B cell (primary cell): Measurements from ENCODE around the gene PCSK1. TPM values are rescaled to one million over a fixed set of nuclear protein-coding genes. Genes with fewer than 3 reads are reported as not detected.

Source experiments
- ATAC-seq: fragments of 200-7000 bp; cut with Tn5 transposase; one replicate; pipeline ENCODE4 v1.10.0; 2021; ENCODE audit warnings: low read depth, mild to moderate bottlenecking, moderate number of reproducible peaks, moderate library complexity
- CTCF ChIA-PET: fragments of 350-600 bp; sonication (Branson Sonifier 250); formaldehyde crosslinking; loops from one replicate; lab custom pipeline; 2021; ENCODE audit warnings: antibody characterized with exemption, inconsistent platforms; lab: Charles Lee
- POLR2A ChIA-PET: fragments of 350-600 bp; sonication (Branson Sonifier 250); formaldehyde crosslinking; loops from one replicate; lab custom pipeline; 2021; ENCODE audit warnings: antibody characterized with exemption; lab: Charles Lee
- DNase-seq: peaks from one replicate; pipeline ENCODE4 v3.0.0; 2013
- H2AFZ ChIP-seq: 2 replicates; pipeline ENCODE4 v1.6.1; 2012; ENCODE audit warnings: mild to moderate bottlenecking, low read depth, low read length; ENCODE audit not compliant: insufficient read depth, poor library complexity, severe bottlenecking
- H3K27ac ChIP-seq, 2 donors: 1 replicate in 1 of 2; 2 replicates in 1 of 2; pipeline ENCODE4 v1.5.1; 2012 to 2013; ENCODE audit warnings: low read length in 2 of 2, mild to moderate bottlenecking in 2 of 2, moderate library complexity in 1 of 2
- H3K27me3 ChIP-seq, 4 experiments: fragments of 200-600 bp in 1 of 4; sonication (generic) in 1 of 4; replicated peaks in 1 of 4; 1 replicate in 2 of 4; 2 replicates in 2 of 4; pipeline versions ENCODE4 v1.6.1 to v1.7.0; 2013 to 2016; ENCODE audit warnings: low read length in 3 of 4, mild to moderate bottlenecking in 2 of 4, mixed read lengths in 1 of 4, moderate library complexity in 1 of 4; ENCODE audit not compliant: insufficient read depth in 4 of 4, control insufficient read depth in 3 of 4; ENCODE audit errors: control extremely low read depth in 1 of 4
- H3K36me3 ChIP-seq, 2 experiments: replicated peaks in 1 of 2; 1 replicate in 1 of 2; 2 replicates in 1 of 2; pipeline versions ENCODE4 v1.6.1 to v1.7.1; 2013; ENCODE audit warnings: low read length in 1 of 2; ENCODE audit not compliant: insufficient read depth in 2 of 2, control insufficient read depth in 1 of 2; ENCODE audit errors: control extremely low read depth in 1 of 2, extremely low read depth in 1 of 2
- H3K4me1 ChIP-seq, 2 donors: fragments of 200-600 bp in 1 of 2; sonication (generic) in 1 of 2; 1 replicate in 1 of 2; 2 replicates in 1 of 2; pipeline versions ENCODE4 v1.5.1 to v1.6.1; 2013 to 2017; ENCODE audit warnings: low read length in 2 of 2; ENCODE audit not compliant: control insufficient read depth in 2 of 2, insufficient read depth in 2 of 2
- H3K4me2 ChIP-seq: replicated peaks from 2 replicates; pipeline ENCODE3; 2012; ENCODE audit warnings: mild to moderate bottlenecking, low read depth, low read length; ENCODE audit not compliant: poor library complexity, severe bottlenecking
- H3K4me3 ChIP-seq, 5 experiments: fragments of 200-600 bp in 1 of 5; sonication (generic) in 1 of 5; 1 replicate in 3 of 5; 2 replicates in 2 of 5; pipeline versions ENCODE4 v1.5.1 to v1.7.0; 2011 to 2016; ENCODE audit warnings: low read length in 4 of 5, mild to moderate bottlenecking in 4 of 5, low read depth in 2 of 5, control low read depth in 1 of 5, moderate library complexity in 1 of 5; ENCODE audit not compliant: insufficient read depth in 1 of 5; ENCODE audit errors: control extremely low read depth in 1 of 5, extremely low read depth in 1 of 5
- H3K79me2 ChIP-seq: fragments of 200-600 bp; sonication (generic); one replicate; pipeline ENCODE4 v1.6.0; 2016; ENCODE audit warnings: low read length; ENCODE audit not compliant: control insufficient read depth, insufficient read depth
- H3K9ac ChIP-seq: fragments of 200-600 bp; sonication (generic); 2 replicates; pipeline ENCODE4 v1.6.1; 2017; ENCODE audit warnings: mild to moderate bottlenecking, low read length, moderate library complexity
- H3K9me3 ChIP-seq, 3 donors: one replicate each; pipeline versions ENCODE4 v1.6.1 to v1.7.1; 2013; ENCODE audit warnings: low read length in 2 of 3; ENCODE audit not compliant: control insufficient read depth in 2 of 3, insufficient read depth in 1 of 3; ENCODE audit errors: control extremely low read depth in 1 of 3
- H4K20me1 ChIP-seq: 2 replicates; pipeline ENCODE4 v1.6.0; 2012; ENCODE audit warnings: mild to moderate bottlenecking, low read length; ENCODE audit not compliant: insufficient read depth, control insufficient read depth, poor library complexity, severe bottlenecking
- H3K27ac Mint-ChIP-seq: one replicate; pipeline ENCODE4 v1.8.0; 2021; ENCODE audit warnings: mixed read lengths
- H3K27me3 Mint-ChIP-seq: one replicate; pipeline ENCODE4 v1.8.0; 2021; ENCODE audit warnings: mixed read lengths
- H3K4me1 Mint-ChIP-seq: one replicate; pipeline ENCODE4 v1.8.0; 2021; ENCODE audit warnings: mixed read lengths
- H3K4me3 Mint-ChIP-seq: one replicate; pipeline ENCODE4 v1.8.0; 2021; ENCODE audit warnings: mixed read lengths
- H3K9me3 Mint-ChIP-seq: one replicate; pipeline ENCODE4 v1.8.0; 2022; ENCODE audit warnings: mixed read lengths; ENCODE audit not compliant: insufficient read depth
- EZH2 ChIP-seq: IDR thresholded peaks from 2 replicates; pipeline ENCODE4 v1.6.1; 2012; ENCODE audit warnings: borderline replicate concordance, low read depth, mild to moderate bottlenecking, moderate library complexity, low read length; ENCODE audit not compliant: insufficient read depth, poor library complexity, severe bottlenecking
- WGBS: methylation state at CpG from one replicate; pipeline ENCODE4 v1.1.5; 2013; ENCODE audit warnings: missing lambda C conversion rate; ENCODE audit not compliant: insufficient coverage; 5-methylcytosine and 5-hydroxymethylcytosine counted together
- intact Hi-C: fragments of 100-400 bp; cut with micrococcal nuclease; formaldehyde crosslinking; loops from one replicate; pipeline ENCODE4 v1.10.0; 2022
- polyA plus RNA-seq: library from polyadenylated mRNA; depleted of rRNA; stranded (reverse); fragments of >200 nt; gene quantifications from 2 replicates; pipeline ENCODE4 v1.2.3, GENCODE V29; 2012
- total RNA-seq, 2 donors: library from RNA; stranded (reverse); fragments of 120-200 nt in 1 of 2; gene quantifications; 1 replicate in 1 of 2; 2 replicates in 1 of 2; pipeline versions ENCODE4 v1.2.3 to v1.2.4, GENCODE V29; 2013 to 2022
- TF ChIP-seq, protein P1 (sequence below): fragments of 200-600 bp; IDR thresholded peaks from one replicate; pipeline ENCODE4 v1.8.0; 2022; ENCODE audit warnings: antibody characterized with exemption, mild to moderate bottlenecking

PCSK1 gene
- total and polyA plus RNA-seq, 2 donors (not counting 1 experiment from before 2014, with no cell fraction given): not detected

DNA sequence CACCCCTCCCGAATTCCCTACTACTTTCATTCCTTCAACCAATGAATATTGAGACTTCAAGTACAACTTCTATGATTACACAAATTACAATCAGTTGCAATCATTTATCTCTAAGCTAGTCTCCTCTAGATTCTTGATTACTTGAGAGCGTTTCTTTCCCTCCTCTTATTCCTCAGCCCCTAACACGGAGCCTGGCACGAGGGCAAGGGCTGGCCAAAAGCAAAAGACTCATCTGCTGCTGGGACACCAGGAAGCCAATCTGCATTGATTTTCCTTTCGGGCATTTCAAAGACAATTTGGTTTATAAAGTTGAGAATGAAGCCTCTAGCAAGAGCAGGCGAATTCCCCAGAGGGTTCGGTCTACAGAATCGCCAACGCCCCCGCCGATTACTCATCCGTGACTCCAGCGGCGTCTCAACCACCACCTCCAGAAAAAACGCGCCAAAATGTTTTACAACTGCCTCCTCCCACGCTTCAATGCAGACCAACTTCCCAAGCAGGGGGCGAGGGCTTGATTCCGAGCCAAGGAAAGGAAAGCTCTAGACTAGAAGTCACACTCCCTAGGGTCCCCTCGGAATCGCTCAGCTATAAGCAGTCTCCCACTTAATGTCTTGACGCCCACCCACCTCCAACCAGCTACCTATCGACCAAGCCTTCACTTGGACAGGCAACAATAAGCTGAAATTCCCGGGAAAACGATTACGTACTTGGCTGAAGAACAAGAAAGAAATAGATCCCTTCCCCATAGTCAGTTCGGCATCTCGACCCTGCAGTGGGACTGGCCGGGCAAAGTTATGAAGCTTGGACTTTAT, 1.5 kb downstream of the PCSK1 start:
- Histone ChIP-seq H3K4me3 (peak overlapping the region in 1 of 5 experiments; percentile 43), H3K9me3 (peaks cover 0 to 23% (median 0%) of the 10 kb centered on the region in 3 donors), H3K4me1 (peaks cover 22 to 25% of the 10 kb centered on the region in 2 donors), H3K27me3 (peaks cover 0 to 43% (median 33%) of the 10 kb centered on the region in 4 experiments), H3K4me2 (peak overlapping the region; percentile 51), H3K36me3 (no peaks in the 10 kb centered on the region), H3K79me2 (no peaks in the 10 kb centered on the region), H2AFZ (no peak overlapping the region), H3K9ac (peak overlapping the region; percentile 25), H4K20me1 (no peaks in the 10 kb centered on the region), H3K27ac (no peak overlapping the region)
- peaks cover 52% of the 10 kb centered on the region for H3K27me3 Mint-ChIP-seq
- H3K4me1 Mint-ChIP-seq: peaks cover 27% of the 10 kb centered on the region
- ChIA-PET CTCF (interaction anchor here (1.3 kb wide), 1 partner anchor 8 kb away, joined by 5 read pairs; no protein-coding TSS in a partner anchor), POLR2A (no interaction called here)
- H3K9me3 Mint-ChIP-seq: no peaks in the 10 kb centered on the region
- H3K27ac Mint-ChIP-seq: no peak overlapping the region
- DNase-seq: peak; percentile 34
- ATAC-seq: peak; percentile 24
- peak overlapping the region; percentile 48 for H3K4me3 Mint-ChIP-seq
- TF ChIP-seq EZH2: no peak
- TF ChIP-seq, protein P1, sequence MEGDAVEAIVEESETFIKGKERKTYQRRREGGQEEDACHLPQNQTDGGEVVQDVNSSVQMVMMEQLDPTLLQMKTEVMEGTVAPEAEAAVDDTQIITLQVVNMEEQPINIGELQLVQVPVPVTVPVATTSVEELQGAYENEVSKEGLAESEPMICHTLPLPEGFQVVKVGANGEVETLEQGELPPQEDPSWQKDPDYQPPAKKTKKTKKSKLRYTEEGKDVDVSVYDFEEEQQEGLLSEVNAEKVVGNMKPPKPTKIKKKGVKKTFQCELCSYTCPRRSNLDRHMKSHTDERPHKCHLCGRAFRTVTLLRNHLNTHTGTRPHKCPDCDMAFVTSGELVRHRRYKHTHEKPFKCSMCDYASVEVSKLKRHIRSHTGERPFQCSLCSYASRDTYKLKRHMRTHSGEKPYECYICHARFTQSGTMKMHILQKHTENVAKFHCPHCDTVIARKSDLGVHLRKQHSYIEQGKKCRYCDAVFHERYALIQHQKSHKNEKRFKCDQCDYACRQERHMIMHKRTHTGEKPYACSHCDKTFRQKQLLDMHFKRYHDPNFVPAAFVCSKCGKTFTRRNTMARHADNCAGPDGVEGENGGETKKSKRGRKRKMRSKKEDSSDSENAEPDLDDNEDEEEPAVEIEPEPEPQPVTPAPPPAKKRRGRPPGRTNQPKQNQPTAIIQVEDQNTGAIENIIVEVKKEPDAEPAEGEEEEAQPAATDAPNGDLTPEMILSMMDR: no peak
- 8% methylated on average over 28 of the region's 29 CpGs for WGBS
- intact Hi-C loops: no loop called here

DNA sequence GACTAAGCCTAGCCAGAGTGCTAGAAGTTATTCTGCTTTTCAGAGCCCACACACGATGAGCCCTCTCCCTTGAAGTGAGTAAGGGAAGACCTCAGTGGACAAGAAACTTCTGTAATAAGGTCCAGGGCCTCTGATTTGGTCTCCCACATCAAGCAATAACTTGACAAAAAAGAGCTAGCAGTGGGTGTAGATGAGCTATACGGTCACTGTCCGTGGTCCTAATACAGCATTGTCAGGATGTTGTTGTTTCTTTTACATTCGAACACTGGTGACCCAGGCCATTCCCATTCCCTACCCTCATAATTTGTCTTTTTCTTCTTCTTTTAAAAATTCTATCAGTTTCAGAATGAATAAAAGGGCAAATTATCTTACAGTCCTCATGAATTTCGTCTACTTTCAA, 5.2 kb downstream of the PCSK1 start:
- H3K27me3 Mint-ChIP-seq: peaks cover 44% of the 10 kb centered on the region

More for the DNA sequence above, 5.2 kb downstream of the PCSK1 start:
- no peak overlapping the region for H3K4me3 Mint-ChIP-seq
- Histone ChIP-seq H3K4me1 (peaks cover 19 to 20% of the 10 kb centered on the region in 2 donors), H4K20me1 (no peaks in the 10 kb centered on the region), H3K27ac (no peak overlapping the region), H2AFZ (no peak overlapping the region), H3K79me2 (no peaks in the 10 kb centered on the region), H3K36me3 (no peaks in the 10 kb centered on the region), H3K4me3 (no peak overlapping the region), H3K27me3 (peaks cover 0 to 26% (median 18%) of the 10 kb centered on the region in 4 experiments), H3K9ac (no peak overlapping the region), H3K9me3 (peaks cover 0 to 16% (median 0%) of the 10 kb centered on the region in 3 donors), H3K4me2 (no peak overlapping the region)
- ATAC-seq (no peak), DNase-seq (no peak)
- intact Hi-C loops: no loop called here
- 20% methylated on average over 1 of the region's 5 CpGs for WGBS
- no peak for TF ChIP-seq EZH2
- TF ChIP-seq, protein P1: no peak
- no peaks in the 10 kb centered on the region for H3K9me3 Mint-ChIP-seq
- H3K27ac Mint-ChIP-seq: no peak overlapping the region
- CTCF ChIA-PET: interaction anchor here (0.6 kb wide), 1 partner anchor 1031 kb away, joined by 4 read pairs; no protein-coding TSS in a partner anchor
- peaks cover 17% of the 10 kb centered on the region for H3K4me1 Mint-ChIP-seq
- POLR2A ChIA-PET: no interaction called here
